ENCODE data around the gene GLYATL1. TPM values are rescaled to one million over a fixed set of nuclear protein-coding genes. Genes with fewer than 3 reads are reported as not detected.

Gene GLYATL1
- total RNA-seq, 3 donors from 2014 or later, result 0.19 TPM; not detected in 2

DNA sequence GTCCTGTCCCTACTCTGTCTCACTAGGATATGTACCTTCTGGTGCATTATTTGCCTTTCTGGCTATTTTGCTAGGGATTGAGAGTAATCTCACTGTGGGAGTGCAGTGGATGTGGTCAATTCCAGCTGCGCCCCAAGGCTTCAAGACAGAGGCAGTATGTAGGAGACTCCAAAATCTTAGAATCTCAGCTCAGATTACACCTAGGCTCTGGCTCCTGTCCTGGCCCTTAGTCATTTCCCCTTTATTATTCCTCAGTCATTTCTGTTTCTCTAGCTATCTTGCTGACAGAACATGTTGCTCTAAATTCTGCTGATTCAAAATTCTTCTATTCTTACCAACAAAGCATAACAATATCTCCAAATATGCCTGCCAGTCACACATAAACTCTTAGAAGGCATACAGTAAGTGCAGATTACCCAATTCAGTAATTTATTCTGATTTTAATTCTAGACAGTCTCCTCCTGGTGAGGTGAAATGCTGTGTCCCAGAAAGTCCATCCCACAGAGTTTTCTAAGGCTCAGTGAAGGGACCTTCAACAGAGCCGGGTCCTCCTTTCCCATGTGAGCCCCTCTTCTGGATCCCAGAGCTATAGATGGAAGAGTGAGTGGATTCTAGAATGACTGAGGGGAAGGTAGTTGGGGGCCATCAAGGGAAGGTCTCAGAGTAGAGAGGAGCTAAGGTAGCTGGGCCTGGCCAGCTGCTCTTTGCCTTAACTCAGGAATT is 24.3 kb upstream of the GLYATL1 start:
- DNase-seq, result no peak
- H3K4me3 ChIP-seq, result no peak overlapping the region
- no peaks in the 10 kb centered on the region for H3K4me1 ChIP-seq (ENCODE audit: low read depth)
- no peaks in the 10 kb centered on the region for H3K36me3 ChIP-seq (ENCODE audit: low read depth)
- intact Hi-C loops (cut with DNase I, micrococcal nuclease), result no loop called here
- TF ChIP-seq, protein P1, sequence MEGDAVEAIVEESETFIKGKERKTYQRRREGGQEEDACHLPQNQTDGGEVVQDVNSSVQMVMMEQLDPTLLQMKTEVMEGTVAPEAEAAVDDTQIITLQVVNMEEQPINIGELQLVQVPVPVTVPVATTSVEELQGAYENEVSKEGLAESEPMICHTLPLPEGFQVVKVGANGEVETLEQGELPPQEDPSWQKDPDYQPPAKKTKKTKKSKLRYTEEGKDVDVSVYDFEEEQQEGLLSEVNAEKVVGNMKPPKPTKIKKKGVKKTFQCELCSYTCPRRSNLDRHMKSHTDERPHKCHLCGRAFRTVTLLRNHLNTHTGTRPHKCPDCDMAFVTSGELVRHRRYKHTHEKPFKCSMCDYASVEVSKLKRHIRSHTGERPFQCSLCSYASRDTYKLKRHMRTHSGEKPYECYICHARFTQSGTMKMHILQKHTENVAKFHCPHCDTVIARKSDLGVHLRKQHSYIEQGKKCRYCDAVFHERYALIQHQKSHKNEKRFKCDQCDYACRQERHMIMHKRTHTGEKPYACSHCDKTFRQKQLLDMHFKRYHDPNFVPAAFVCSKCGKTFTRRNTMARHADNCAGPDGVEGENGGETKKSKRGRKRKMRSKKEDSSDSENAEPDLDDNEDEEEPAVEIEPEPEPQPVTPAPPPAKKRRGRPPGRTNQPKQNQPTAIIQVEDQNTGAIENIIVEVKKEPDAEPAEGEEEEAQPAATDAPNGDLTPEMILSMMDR (IDR thresholded peaks at IDR 0.05), result no peak
- no peak for ATAC-seq
- H3K9me3 ChIP-seq, result peaks cover 17% of the 10 kb centered on the region

DNA sequence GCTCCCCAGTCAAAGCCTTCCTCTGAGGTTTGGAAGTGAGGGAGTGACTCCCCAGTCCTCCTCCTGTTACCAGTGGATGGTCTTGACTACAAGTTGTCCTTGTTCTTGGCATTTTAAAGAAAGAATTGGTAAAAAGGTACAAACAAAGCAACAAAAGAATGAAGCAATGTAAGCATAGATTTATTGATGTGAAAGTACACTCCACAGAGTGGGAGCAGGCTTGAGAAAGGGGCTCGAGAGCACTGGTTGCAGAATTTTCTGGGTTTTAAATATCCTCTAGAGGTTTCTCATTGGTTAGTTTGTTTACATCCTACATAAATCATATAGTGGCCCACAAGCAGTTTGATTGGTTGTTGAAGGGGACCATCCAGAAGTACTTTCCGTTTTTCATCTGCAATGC is 22.7 kb upstream of the GLYATL1 start:
- H3K4me1 ChIP-seq (ENCODE audit: low read depth), result peaks cover 4% of the 10 kb centered on the region
- H3K36me3 ChIP-seq (ENCODE audit: low read depth), result no peaks in the 10 kb centered on the region
- TF ChIP-seq, protein P1 (IDR thresholded peaks at IDR 0.05), result no peak
- intact Hi-C loops (cut with DNase I, micrococcal nuclease), result no loop called here
- ATAC-seq (no peak), DNase-seq (no peak)
- H3K9me3 ChIP-seq, result peaks cover 17% of the 10 kb centered on the region
- H3K4me3 ChIP-seq, result no peak overlapping the region

GRCh38 chr11:58917159-58917783 is 22.0 kb upstream of the GLYATL1 start:
- DNase-seq (no peak), ATAC-seq (no peak)
- peaks cover 17% of the 10 kb centered on the region for H3K9me3 ChIP-seq
- no peak overlapping the region for H3K4me3 ChIP-seq
- intact Hi-C loops (cut with DNase I, micrococcal nuclease), result no loop called here
- peaks cover 4% of the 10 kb centered on the region for H3K4me1 ChIP-seq (ENCODE audit: low read depth)
- H3K36me3 ChIP-seq (ENCODE audit: low read depth), result no peaks in the 10 kb centered on the region
- TF ChIP-seq, protein P1 (IDR thresholded peaks at IDR 0.05), result no peak

GRCh38 chr11:58919561-58919960 is 19.7 kb upstream of the GLYATL1 start:
- ATAC-seq (no peak), DNase-seq (no peak)
- H3K36me3 ChIP-seq (ENCODE audit: low read depth), result no peaks in the 10 kb centered on the region
- peaks cover 17% of the 10 kb centered on the region for H3K9me3 ChIP-seq
- H3K4me1 ChIP-seq (ENCODE audit: low read depth), result peaks cover 10% of the 10 kb centered on the region
- no peak overlapping the region for H3K4me3 ChIP-seq
- TF ChIP-seq, protein P1 (IDR thresholded peaks at IDR 0.05), result no peak
- intact Hi-C loops (cut with DNase I, micrococcal nuclease), result no loop called here

DNA sequence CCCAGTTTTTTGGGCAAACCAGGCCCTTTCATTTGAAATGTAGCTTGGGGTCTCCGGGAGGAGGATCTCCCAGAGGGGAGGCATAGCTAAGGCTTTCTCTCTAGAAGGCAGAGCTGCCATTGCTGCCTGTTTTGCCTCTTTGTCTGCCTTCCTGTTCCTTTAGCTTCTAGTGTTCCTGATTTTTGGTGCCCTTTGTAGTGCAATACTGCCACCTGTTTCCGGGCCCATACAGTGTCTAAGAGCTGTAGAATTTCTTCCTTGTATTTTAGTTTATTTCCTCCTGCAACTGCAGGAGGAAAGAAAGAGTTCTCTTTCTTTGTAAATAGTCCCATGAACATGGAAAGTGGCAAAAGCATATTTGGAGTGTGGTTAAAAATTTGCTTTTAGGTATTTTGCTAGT is 19.3 kb upstream of the GLYATL1 start:
- TF ChIP-seq, protein P1 (IDR thresholded peaks at IDR 0.05), result no peak
- Histone ChIP-seq H3K4me3 (no peak overlapping the region), H3K9me3 (peaks cover 17% of the 10 kb centered on the region), H3K36me3 (ENCODE audit: low read depth) (no peaks in the 10 kb centered on the region), H3K4me1 (ENCODE audit: low read depth) (peaks cover 10% of the 10 kb centered on the region)
- ATAC-seq (peak; percentile 68), DNase-seq (peak in 1 of 3 donors; percentile 56)
- intact Hi-C loops (cut with DNase I, micrococcal nuclease), result no loop called here
